ENCODE results near the gene PCLO.
"Not testable (repeated sequence)": the region's sequence is repeated elsewhere in the genome, so short reads cannot be mapped to it uniquely, and the experiment has no call there.

PCLO gene

GRCh38 chr7:82723411-82723810, 439.3 kb downstream of the PCLO start:
- no peak for DNase-seq

GRCh38 chr7:82722946-82723345, 439.7 kb downstream of the PCLO start:
- no peak for DNase-seq

DNA sequence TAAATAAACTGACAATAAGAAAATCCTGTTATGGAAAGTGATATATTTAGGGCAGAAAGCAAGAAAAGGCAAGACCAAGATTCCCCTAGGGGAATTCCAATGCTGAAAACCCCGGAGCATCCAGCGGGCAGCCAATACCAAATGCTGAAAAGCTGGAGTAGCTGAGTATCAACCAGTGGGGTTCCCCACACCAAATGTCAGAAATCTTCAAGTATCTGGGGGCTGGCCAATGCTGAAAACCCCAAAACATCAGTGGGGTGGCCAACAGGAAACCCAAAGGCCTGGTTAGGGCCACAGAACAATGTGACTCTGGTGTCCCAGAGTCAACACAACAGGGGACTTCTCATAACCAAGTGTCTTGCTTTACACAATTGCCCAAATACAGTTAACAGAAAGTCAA, 447.3 kb downstream of the PCLO start:
- DNase-seq = no peak

GRCh38 chr7:82714883-82715282, 447.8 kb downstream of the PCLO start:
- peak; percentile 30 for DNase-seq

DNA sequence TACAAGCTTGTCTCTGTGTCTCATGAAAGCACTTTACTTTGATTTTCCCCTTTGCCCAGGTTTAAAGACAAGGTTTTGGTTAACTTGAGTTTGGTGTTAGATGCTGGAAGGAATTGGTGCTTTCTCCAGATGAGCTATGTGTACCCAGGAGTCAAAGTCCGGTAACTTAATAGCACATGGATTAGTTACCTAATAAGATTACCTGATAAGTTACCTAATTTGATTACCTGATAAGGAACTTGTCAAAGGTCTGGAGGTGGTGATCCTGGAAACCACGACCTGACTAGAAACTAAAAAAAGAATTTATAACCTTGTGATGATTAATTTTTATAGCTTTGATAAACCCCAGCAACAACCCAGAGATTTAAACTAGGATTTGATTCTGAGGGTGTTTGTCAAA, 449.2 kb downstream of the PCLO start:
- DNase-seq = no peak

- not testable (repeated sequence) for DNase-seq
Observed at GRCh38 chr7:82706344-82706743, 456.3 kb downstream of the PCLO start.

DNA sequence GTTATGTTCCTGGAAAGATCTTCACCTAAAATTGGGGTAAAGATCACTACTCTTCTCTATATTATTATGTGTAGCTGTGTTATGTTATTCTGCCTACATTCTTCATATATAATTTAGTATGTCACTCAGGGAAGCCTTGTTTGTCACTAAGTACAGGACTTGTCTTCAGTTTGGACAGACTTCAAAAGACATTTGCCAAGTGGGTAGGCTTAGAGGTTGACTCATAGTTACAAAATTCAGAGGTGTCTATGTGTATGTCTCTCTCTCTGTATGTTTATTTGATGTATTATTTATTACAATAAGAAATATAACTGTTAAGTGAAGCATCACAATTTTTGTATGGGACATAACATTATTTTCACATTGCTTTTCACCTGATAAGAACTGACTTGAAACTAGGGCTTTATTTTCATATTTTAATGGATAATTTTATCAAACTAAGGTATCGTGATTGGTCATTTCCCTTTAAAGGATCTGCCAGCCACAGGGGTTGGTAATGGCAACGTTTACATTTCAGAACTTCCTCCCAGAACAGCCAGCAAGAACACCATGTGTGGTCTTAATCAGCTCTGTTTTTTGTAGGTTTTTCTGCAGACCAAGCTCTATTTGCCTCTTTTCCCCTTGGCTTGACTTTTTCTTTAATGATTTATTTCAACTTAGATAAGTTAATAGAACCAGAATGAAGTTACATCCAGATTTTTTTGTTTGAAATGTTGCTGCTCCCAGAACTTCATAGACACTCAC, 457.0 kb downstream of the PCLO start:
- no peak for DNase-seq

- DNase-seq = no peak
Observed at GRCh38 chr7:82704121-82704520, 458.6 kb downstream of the PCLO start.
